HCT116 (cell line): ENCODE results near the gene CORO7. TPM values are rescaled to one million over a fixed set of nuclear protein-coding genes. Genes with fewer than 3 reads are reported as not detected.

ENCODE experiments used
- ATAC-seq: fragments of 200-7000 bp; cut with Tn5 transposase; 2 replicates; pipeline ENCODE4 v1.9.1; 2020; ENCODE audit warnings: mild to moderate bottlenecking, moderate library complexity
- BruUV-seq: library from RNA; stranded (reverse); fragments of 400-500 nt; replicated peaks from 2 replicates; lab custom pipeline; 2021; lab: Mats Ljungman, UMichigan
- CTCF ChIA-PET: fragments of 300-600 bp; sonication (Branson Sonifier 250); formaldehyde crosslinking; loops from one replicate; lab custom pipeline; 2021; ENCODE audit warnings: antibody characterized with exemption; lab: Charles Lee
- POLR2A ChIA-PET: fragments of 300-600, 350-600 bp; sonication (Branson Sonifier 250); formaldehyde crosslinking; loops from one replicate; lab custom pipeline; 2021; ENCODE audit warnings: antibody characterized with exemption; lab: Charles Lee
- RAD21 ChIA-PET, 2 experiments: fragments of 300-600 bp; sonication (Branson Sonifier 250); formaldehyde crosslinking; loops; one replicate each; lab custom pipeline; 2023; ENCODE audit warnings: low total read pairs in 2 of 2; ENCODE audit not compliant: uncharacterized antibody in 2 of 2, unreplicated experiment in 2 of 2, low non-redundant PET in 1 of 2; lab: Charles Lee
- DNase-seq: peaks from one replicate; pipeline ENCODE4 v3.0.0-alpha.2; 2010; ENCODE audit warnings: low read depth, low spot score
- H2AFZ ChIP-seq: fragments of 200-600 bp; shearing (Covaris generic), sonication (generic); 2 replicates; pipeline ENCODE4 v1.6.1; 2017; ENCODE audit warnings: low read depth, mixed run types, mixed read lengths, antibody characterized with exemption, low read length; ENCODE audit not compliant: poor library complexity, severe bottlenecking
- H3K27ac ChIP-seq: 2 replicates; pipeline ENCODE4 v1.5.1; 2012; ENCODE audit warnings: low read depth, low read length
- H3K27me3 ChIP-seq: fragments of 200-600 bp; sonication (generic); 2 replicates; pipeline ENCODE4 v1.6.1; 2016; ENCODE audit warnings: mixed run types, low read length, mixed read lengths; ENCODE audit not compliant: insufficient read depth
- H3K36me3 ChIP-seq, 2 experiments: fragments of 200-500 bp in 1 of 2; fragments of 200-600 bp in 1 of 2; sonication (Bioruptor generic) in 1 of 2; sonication (generic) in 1 of 2; 2 replicates each; pipeline versions ENCODE4 v1.5.1 to v1.6.1; 2014 to 2016; ENCODE audit warnings: low read length in 2 of 2, inconsistent platforms in 1 of 2, mixed read lengths in 1 of 2, mixed run types in 1 of 2; ENCODE audit not compliant: insufficient read depth in 2 of 2, control insufficient read depth in 1 of 2
- H3K4me1 ChIP-seq, 2 experiments: fragments of 200-600 bp in 1 of 2; sonication (generic) in 1 of 2; 2 replicates each; pipeline versions ENCODE4 v1.5.1 to v1.6.1; 2012 to 2017; ENCODE audit warnings: low read length in 2 of 2, inconsistent platforms in 1 of 2, mild to moderate bottlenecking in 1 of 2, mixed read lengths in 1 of 2, mixed run types in 1 of 2, moderate library complexity in 1 of 2; ENCODE audit not compliant: insufficient read depth in 2 of 2, control insufficient read depth in 1 of 2
- H3K4me2 ChIP-seq: fragments of 200-600 bp; sonication (generic); 2 replicates; pipeline ENCODE4 v1.6.1; 2017; ENCODE audit warnings: mixed run types, low read length, mixed read lengths
- H3K4me3 ChIP-seq, 2 experiments: fragments of 200-600 bp in 1 of 2; sonication (generic) in 1 of 2; replicated peaks in 1 of 2; 2 replicates each; pipeline ENCODE4 v1.5.1; 2011 to 2016; ENCODE audit warnings: low read length in 2 of 2, control low read depth in 1 of 2, low read depth in 1 of 2, mild to moderate bottlenecking in 1 of 2, mixed read lengths in 1 of 2, mixed run types in 1 of 2
- H3K79me2 ChIP-seq: fragments of 200-600 bp; sonication (generic); 2 replicates; pipeline ENCODE4 v1.6.1; 2017; ENCODE audit warnings: mild to moderate bottlenecking, mixed run types, low read length, moderate library complexity, mixed read lengths; ENCODE audit not compliant: insufficient read depth
- H3K9ac ChIP-seq: fragments of 200-600 bp; sonication (generic); 2 replicates; pipeline ENCODE4 v1.6.1; 2016; ENCODE audit warnings: low read length, mixed read lengths
- H3K9me2 ChIP-seq: fragments of 200-600 bp; sonication (generic), shearing (Covaris generic); 2 replicates; pipeline ENCODE4 v1.6.1; 2017; ENCODE audit warnings: mixed run types, mild to moderate bottlenecking, moderate library complexity; ENCODE audit not compliant: insufficient read depth
- H3K9me3 ChIP-seq, 2 experiments: fragments of 200-500 bp in 1 of 2; fragments of 200-600 bp in 1 of 2; sonication (Bioruptor generic) in 1 of 2; sonication (generic) in 1 of 2; 2 replicates each; pipeline ENCODE4 v1.6.1; 2014 to 2017; ENCODE audit warnings: low read length in 2 of 2, mixed read lengths in 2 of 2, inconsistent platforms in 1 of 2, low read depth in 1 of 2, mild to moderate bottlenecking in 1 of 2, mixed run types in 1 of 2, moderate library complexity in 1 of 2; ENCODE audit not compliant: control insufficient read depth in 1 of 2, insufficient read depth in 1 of 2
- H4K20me1 ChIP-seq: fragments of 200-600 bp; sonication (generic), shearing (Covaris generic); 2 replicates; pipeline ENCODE4 v1.6.1; 2017; ENCODE audit warnings: mixed run types, mild to moderate bottlenecking, moderate library complexity; ENCODE audit not compliant: insufficient read depth
- CTCF ChIP-seq, 3 experiments: fragments of 200-600 bp in 1 of 3; sonication (generic) in 1 of 3; IDR thresholded peaks in 2 of 3; conservative IDR thresholded peaks in 1 of 3; 2 replicates each; pipeline ENCODE4 v1.5.1; 2012 to 2017; ENCODE audit warnings: low read depth in 2 of 3, low read length in 2 of 3, antibody characterized with exemption in 1 of 3, borderline replicate concordance in 1 of 3, control low read depth in 1 of 3, mild to moderate bottlenecking in 1 of 3, mixed read lengths in 1 of 3, mixed run types in 1 of 3, moderate library complexity in 1 of 3; ENCODE audit not compliant: insufficient read depth in 1 of 3
- EGR1 ChIP-seq: IDR thresholded peaks from 2 replicates; pipeline ENCODE4 v1.6.1; 2012; ENCODE audit warnings: low read depth
- EZH2phosphoT487 ChIP-seq: fragments of 200-600 bp; IDR thresholded peaks from 2 replicates; pipeline ENCODE4 v1.6.1; 2018; ENCODE audit warnings: antibody characterized with exemption, borderline replicate concordance
- FOSL1 ChIP-seq: IDR thresholded peaks from 2 replicates; pipeline ENCODE4 v1.6.1; 2012; ENCODE audit warnings: low read depth
- JUND ChIP-seq: IDR thresholded peaks from 2 replicates; pipeline ENCODE4 v1.6.1; 2012
- POLR2A ChIP-seq: IDR thresholded peaks from 2 replicates; pipeline ENCODE4 v1.7.0; 2011; ENCODE audit warnings: borderline replicate concordance; ENCODE audit not compliant: insufficient read depth, insufficient read length; ENCODE audit errors: extremely low read depth
- POLR2AphosphoS5 ChIP-seq: IDR thresholded peaks from 2 replicates; pipeline ENCODE4 v1.6.1; 2011; ENCODE audit warnings: mild to moderate bottlenecking, low read depth, low read length, moderate library complexity
- RAD21 ChIP-seq: IDR thresholded peaks from 2 replicates; pipeline ENCODE4 v1.6.1; 2012; ENCODE audit warnings: low read depth, mild to moderate bottlenecking
- REST ChIP-seq: IDR thresholded peaks from 2 replicates; pipeline ENCODE4 v1.6.1; 2012; ENCODE audit warnings: low read depth
- SIN3A ChIP-seq: IDR thresholded peaks from 2 replicates; pipeline ENCODE4 v1.6.1; 2012; ENCODE audit warnings: low read depth
- SP1 ChIP-seq: IDR thresholded peaks from 2 replicates; pipeline ENCODE4 v1.6.1; 2012; ENCODE audit warnings: low read depth
- SRF ChIP-seq: IDR thresholded peaks from 2 replicates; pipeline ENCODE4 v1.6.1; 2012; ENCODE audit warnings: low read depth
- YY1 ChIP-seq: IDR thresholded peaks from 2 replicates; pipeline ENCODE4 v1.6.1; 2011; ENCODE audit warnings: low read length, low read depth, moderate library complexity, mild to moderate bottlenecking; ENCODE audit not compliant: insufficient replicate concordance; ENCODE audit errors: extremely low read depth
- ZFX ChIP-seq: fragments of 450-650 bp; IDR thresholded peaks from 2 replicates; pipeline ENCODE4 v1.6.1; 2017
- intact Hi-C: fragments of 100-400 bp; cut with micrococcal nuclease; formaldehyde crosslinking; loops from 2 replicates; pipeline ENCODE4 v1.10.0; 2022
- total RNA-seq: library from RNA; stranded (reverse); gene quantifications from one replicate; pipeline ENCODE4 v1.2.1, GENCODE V29; 2021; ENCODE audit not compliant: unreplicated experiment

Gene CORO7
- total RNA-seq, 1 experiment from 2014 or later, result 21.3 TPM

- Histone ChIP-seq H3K27me3 (no peaks in the 10 kb centered on the region), H3K4me2 (peak overlapping the region; percentile 46), H4K20me1 (no peaks in the 10 kb centered on the region), H3K4me3 (no peak overlapping the region), H3K9me3 (no peaks in the 10 kb centered on the region), H3K27ac (peak overlapping the region; percentile 40; the same call in 1 of the 2 replicates), H2AFZ (no peak overlapping the region), H3K9me2 (no peaks in the 10 kb centered on the region), H3K79me2 (peaks cover 8% of the 10 kb centered on the region; the same call in 1 of the 2 replicates), H3K36me3 (no peaks in the 10 kb centered on the region), H3K4me1 (peaks cover 30 to 60% of the 10 kb centered on the region in 2 experiments), H3K9ac (0 out of 2 replicates have a peak overlapping the region, but pooled peaks have one; percentile 25)
- DNase-seq, result no peak
- ATAC-seq, result no peak
- CTCF ChIA-PET, result interaction anchor here (1.1 to 1.8 kb wide), 4 partner anchors 10 to 98 kb away, joined by 3 to 8 read pairs (median 4); no protein-coding TSS in a partner anchor
- RAD21 ChIA-PET, result no interaction called here
- TF ChIP-seq YY1, result no peak
- no TSS peak for BruUV-seq
- intact Hi-C loops, result no loop called here
- POLR2A ChIA-PET, result interaction anchor here (0.6 kb wide), 1 partner anchor 76 kb away, joined by 4 read pairs; no protein-coding TSS in a partner anchor
Measured at GRCh38 chr16:4369007-4369733, 47.2 kb downstream of the CORO7 start.

- H3K4me1 ChIP-seq, result peaks cover 14 to 43% of the 10 kb centered on the region in 2 experiments
- H3K9me2 ChIP-seq, result no peaks in the 10 kb centered on the region
- H3K4me3 ChIP-seq, result no peak overlapping the region
- H3K9me3 ChIP-seq, result no peaks in the 10 kb centered on the region
- POLR2A ChIA-PET, result no interaction called here
- intact Hi-C loops, result no loop called here
- DNase-seq (no peak), ATAC-seq (no peak)
- H3K9ac ChIP-seq, result no peak overlapping the region
- no peaks in the 10 kb centered on the region for H4K20me1 ChIP-seq
- RAD21 ChIA-PET, result no interaction called here
- H3K27me3 ChIP-seq, result no peaks in the 10 kb centered on the region
- peaks cover 4% of the 10 kb centered on the region; the same call in 1 of the 2 replicates for H3K79me2 ChIP-seq
- CTCF ChIA-PET, result no interaction called here
- no peaks in the 10 kb centered on the region for H3K36me3 ChIP-seq
- no peak overlapping the region for H3K27ac ChIP-seq
- BruUV-seq, result no TSS peak
- H3K4me2 ChIP-seq, result peak overlapping the region; percentile 32
- no peak overlapping the region for H2AFZ ChIP-seq
- TF ChIP-seq POLR2AphosphoS5, result no peak
- no peak for TF ChIP-seq ZFX
- no peak for TF ChIP-seq EZH2phosphoT487
- no peak for TF ChIP-seq SP1
- TF ChIP-seq YY1, result no peak
- no peak for TF ChIP-seq CTCF (IDR thresholded peaks at IDR 0.05 in 2 of 3, conservative IDR thresholded peaks at IDR 0.05 in 1 of 3; ENCODE audit: borderline replicate concordance in 1 of 3, insufficient read depth in 1 of 3, low read depth in 2 of 3, low read length in 2 of 3)
- no peak for TF ChIP-seq RAD21
- TF ChIP-seq SIN3A, result no peak
- TF ChIP-seq JUND, result no peak
- TF ChIP-seq FOSL1, result no peak
- TF ChIP-seq POLR2A, result no peak
- TF ChIP-seq EGR1, result no peak
- no peak for TF ChIP-seq SRF
- TF ChIP-seq REST, result no peak
Measured at GRCh38 chr16:4367393-4367856, 49.0 kb downstream of the CORO7 start.
